Measurements from ENCODE around the gene SYTL5. TPM values are rescaled to one million over a fixed set of nuclear protein-coding genes. Genes with fewer than 3 reads are reported as not detected.

SYTL5 gene
- total RNA-seq: 0.28 and 0.57 TPM in 2 replicates

DNA sequence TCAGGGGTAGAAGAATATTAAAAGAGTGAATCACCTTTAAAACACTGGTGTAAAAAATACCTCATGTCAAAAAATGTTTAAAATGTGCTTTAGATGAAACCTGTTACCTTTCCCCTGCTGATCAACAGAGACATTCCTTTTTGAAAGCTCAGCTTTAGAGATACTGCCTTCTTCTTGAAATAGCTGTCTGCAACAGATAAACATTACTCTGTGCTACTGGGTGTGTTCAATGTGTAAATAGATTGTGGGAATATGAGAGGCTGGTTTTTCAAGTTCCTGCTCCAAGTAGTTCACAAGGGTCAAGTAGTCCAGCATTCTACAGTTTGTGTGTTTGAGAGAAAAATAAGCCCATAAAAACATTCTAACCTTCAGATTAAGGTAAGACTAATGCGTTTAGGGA is at the start of gene SYTL5:
Gene SYTL5 (plus strand): TSS at position 263 of the 400 bp plus-strand sequence. CDS start 27,337 bp downstream, outside the sequence.

Other genes starting within 250 kb of the SYTL5 start
- gene CYBB, start 226.5 kb upstream of the SYTL5 start, total RNA-seq: under 0.01 TPM in 1 of 2 replicates, not detected in the other
- 43.7 and 47.8 TPM in 2 replicates for gene DYNLT3, start 159.0 kb upstream of the SYTL5 start, total RNA-seq
- 33.8 and 34.8 TPM in 2 replicates for gene SRPX, start 214.3 kb downstream of the SYTL5 start, total RNA-seq

Data from smooth muscle cell of bladder (primary cell).